Measurements from ENCODE around the gene KLHL29.

DNA sequence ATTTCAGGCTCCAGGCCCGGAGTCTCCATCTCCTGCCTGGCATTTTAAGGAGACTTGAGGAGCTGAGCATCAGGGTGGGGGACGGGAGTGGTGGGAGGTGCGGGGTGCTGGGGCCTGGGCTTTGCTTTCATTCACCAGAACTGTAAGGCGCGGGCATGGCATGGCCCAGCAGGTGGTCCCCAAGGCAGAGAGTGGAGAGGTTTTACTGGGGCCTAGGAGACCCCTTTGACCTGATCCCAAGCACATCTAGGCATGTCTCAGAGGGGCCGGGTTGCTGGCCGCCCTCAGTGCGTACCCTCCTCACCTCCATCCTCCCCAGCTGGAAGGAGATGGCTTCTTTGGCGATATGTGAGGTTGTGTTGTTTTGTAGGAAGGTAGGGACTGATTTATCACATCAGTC is 172.5 kb downstream of the KLHL29 start:
- TF ChIP-seq CTCF (IDR thresholded peaks at IDR 0.05): no peak
- TF ChIP-seq EP300 (IDR thresholded peaks at IDR 0.05): no peak
- TF ChIP-seq POLR2A (IDR thresholded peaks at IDR 0.05): no peak

Data from tibial nerve (tissue), 4 donors.